NCI-H1092 (cell line): ENCODE measurements around the gene NTS.

ENCODE experiments used
- DNase-seq: peaks from one replicate; lab custom pipeline; 2025; lab: John Stamatoyannopoulos, UW

The NTS gene, protein sequence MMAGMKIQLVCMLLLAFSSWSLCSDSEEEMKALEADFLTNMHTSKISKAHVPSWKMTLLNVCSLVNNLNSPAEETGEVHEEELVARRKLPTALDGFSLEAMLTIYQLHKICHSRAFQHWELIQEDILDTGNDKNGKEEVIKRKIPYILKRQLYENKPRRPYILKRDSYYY

DNA sequence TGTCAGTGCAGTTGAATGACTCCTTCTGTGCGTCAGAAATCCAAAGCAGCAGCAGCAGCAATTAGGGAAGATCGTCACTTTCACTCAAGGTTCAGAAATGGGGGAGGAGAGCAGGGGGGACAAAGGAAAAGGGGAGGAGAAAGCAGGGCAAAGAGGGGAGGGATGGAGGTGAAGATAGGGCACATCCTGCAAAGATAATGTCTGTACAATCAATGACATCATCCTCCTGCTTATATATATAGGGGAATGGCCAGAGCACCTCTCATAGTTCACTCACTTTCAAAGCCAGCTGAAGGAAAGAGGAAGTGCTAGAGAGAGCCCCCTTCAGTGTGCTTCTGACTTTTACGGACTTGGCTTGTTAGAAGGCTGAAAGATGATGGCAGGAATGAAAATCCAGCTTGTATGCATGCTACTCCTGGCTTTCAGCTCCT, at the start of gene NTS:
TSS of gene NTS (plus strand) at position 265 of the 431 bp plus-strand sequence. CDS start at position 374, 109 bp downstream.
- DNase-seq = no peak

DNA sequence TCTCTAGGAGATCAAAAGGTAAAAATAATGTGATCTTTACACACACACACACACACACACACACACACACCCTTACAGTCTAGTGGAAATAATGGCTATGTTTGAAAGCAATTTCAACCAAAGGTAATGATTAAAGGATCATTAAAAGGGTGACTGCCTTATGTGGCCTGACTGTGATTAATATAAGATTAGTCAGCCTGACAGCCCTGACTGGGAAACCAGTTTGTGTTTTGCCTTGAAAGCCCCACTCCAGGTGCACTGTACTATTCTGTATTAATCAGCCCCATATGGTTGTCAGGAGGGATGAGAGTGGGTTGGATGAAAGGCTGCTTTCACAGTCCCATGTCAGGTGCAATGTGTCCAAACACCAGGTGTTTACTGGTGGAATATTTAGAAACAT, 48.3 kb upstream of the NTS start:
- DNase-seq = no peak

DNA sequence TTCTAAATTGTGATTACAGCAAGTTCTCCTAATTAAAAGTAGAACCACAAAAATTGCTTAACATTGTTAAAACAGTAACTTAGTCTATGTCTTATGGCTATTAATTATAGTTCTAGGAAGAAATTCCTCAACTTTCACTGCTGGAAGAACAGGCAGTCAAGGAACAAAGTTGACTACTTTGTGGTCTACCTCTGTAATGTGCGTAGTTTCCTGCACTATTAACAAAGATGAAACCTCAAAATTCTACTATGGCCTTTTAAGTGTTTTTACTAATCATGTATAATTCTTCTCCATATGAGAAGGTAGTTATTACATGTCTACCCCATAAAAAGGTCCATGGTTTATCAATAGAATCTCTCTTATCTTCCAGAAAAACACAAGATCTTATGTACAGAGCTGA, 45.5 kb upstream of the NTS start:
- no peak for DNase-seq

DNA sequence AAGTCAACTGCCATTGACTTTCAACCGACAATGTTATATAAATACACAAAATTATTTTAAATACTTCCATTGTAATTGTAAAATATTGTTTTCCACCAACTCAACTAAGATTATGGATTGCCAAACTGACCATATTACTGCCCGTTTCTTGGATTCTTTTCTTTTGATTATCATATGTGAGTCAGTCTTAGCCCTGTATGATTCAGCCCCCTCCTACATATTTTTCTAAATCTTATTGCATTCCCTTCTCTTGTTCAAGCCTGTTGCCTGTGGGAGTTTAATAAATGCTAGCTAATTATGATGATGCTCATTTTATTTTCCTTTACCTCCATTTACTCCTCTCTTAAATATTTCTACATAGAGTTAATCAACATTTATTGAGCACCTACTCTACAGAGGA, 44.7 kb upstream of the NTS start:
- DNase-seq = no peak

DNA sequence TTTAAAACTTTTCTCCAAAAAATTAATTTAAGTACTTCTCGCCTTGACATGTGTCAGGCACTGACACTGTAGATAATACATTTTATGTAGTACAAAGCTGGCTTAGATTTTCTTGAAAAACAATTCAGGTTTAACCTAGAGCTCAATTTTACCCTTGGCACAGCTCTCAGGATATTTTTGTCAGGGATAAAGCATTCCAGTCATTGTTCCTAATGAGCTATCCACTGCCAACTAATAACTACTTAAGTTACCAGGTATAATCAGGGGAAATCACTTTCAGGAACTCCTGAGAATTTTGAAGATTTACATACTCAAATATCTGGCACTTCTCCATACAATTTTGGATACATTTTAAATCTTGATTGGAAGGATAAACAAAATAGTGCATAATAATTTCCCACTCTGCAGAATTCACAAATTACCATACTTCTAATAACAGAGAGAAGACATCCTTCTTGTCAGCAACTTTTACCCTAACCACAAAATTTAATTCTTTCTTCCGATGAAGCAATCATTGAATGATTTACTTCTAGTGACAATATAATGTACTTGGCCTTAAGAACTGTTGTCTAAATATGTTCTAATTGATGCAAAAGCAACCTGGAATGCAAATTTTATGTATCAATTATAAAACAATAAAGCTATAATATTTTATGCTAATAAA, 42.6 kb upstream of the NTS start:
- DNase-seq = no peak

DNA sequence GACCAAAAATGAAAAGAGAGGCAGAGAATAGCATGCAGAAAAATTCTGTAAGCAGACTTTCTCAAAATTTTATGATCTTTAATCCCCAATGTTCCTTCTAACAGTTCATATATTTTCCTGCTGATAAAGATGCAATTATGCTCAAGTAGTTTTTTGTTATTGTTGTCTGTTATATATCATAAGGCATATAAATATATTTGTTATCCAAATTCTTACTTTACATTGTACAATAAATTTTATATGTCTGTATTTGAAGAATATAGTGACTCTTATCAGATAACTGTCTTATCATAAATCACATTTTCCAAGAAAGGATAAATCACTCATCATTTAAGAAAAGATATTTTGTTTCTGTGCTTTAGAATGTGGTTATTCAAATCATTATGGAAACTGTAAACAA, 40.5 kb upstream of the NTS start:
- no peak for DNase-seq

DNA sequence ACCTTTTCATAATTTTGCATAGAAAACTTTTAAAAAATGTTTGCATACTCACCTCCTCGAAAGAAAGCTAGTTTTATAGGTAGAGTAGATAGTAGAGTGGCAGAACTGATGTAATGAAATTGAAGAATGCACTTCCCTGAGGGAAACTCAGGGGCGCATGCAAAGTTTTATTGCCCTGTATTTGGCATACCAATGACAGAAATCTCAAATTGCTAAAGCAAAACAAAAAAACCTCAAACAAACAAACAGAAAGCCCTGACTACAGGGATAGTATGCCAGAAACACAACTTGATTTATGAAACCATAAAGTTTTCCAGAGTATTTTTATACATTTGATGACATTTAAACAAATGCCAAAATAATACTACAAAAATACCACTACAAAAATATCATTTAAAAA, 39.7 kb upstream of the NTS start:
- DNase-seq = no peak

DNA sequence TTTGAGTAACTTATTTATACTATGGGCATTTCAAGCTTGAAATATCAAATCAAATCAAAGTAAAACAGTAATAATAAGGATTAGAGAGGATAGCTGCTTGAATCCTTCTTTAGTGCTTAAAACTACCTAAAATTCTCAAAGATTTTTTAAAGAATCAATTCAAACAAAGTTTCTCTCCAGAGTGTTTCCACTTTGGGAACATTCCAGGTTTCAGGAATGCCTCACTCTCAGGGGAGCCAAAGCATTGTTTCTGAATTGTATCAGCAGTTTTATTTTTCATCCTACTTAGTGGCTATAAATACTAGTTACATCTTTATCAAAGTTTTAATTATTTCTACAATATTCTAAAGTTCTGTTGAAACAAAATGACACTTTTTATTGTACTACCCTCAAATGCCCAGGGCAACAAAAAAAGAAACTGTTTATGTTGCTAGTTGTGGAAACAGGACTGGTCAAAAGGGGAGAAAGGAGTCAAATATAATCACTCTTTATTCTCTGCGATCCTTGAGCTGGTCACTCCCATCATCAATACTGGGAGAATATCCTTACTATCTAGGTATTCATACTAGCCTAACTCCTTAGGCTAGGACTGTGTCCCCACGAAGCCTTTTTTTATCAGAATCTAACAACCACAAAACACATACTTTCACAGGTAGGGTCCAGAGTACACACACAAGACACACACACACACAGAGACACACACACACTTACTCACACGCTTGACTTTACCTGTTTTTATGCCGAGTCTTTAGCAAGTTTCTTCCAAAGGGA, 38.5 kb upstream of the NTS start:
- DNase-seq = no peak

DNA sequence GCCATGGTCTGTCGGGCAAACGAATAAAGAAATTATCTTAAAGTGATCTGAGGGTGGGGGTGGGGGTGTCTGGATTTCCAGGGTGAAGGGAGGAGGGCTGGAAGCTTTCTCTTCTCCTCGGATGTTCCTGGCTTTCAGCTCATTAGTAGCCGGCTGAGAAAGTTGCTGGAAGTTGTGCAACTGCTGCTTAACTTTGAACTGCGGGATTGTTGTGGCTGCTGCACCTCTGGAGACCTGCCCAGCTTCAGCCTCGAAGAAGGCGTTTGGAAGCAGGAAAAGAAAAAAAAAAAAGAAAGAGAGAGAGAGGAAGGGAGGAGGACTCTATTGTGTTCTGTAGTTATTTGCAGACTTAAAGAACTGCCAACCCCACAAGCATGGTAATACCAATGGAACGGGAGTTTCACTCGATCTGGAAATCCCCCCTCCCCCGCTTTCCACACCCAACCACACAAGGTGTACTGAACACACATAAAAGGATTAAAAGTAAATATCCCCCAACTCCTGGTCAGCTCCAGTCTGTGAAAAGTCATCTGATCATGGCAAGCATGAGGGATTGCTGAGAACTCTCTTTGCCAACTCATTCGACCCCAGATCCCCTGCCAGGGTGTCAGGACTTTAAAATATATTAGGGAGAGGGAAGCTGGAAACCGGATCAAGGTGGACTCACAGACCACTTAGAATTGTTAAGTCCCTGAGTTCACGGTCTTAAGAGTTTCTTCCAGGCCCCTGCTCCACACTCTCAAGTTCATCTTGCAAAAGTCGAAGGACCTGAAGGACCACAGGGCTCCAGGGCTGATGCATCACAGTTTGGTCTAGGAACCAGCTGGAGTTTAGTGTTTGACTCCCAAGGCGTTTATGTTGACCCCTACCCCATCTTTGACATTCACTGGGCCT, 37.7 kb upstream of the NTS start, which contains the start of gene RASSF9:
TSS of gene RASSF9 (minus strand) at position 213 of the 894 bp plus-strand sequence. CDS start at position 5, 208 bp downstream.
- no peak for DNase-seq

DNA sequence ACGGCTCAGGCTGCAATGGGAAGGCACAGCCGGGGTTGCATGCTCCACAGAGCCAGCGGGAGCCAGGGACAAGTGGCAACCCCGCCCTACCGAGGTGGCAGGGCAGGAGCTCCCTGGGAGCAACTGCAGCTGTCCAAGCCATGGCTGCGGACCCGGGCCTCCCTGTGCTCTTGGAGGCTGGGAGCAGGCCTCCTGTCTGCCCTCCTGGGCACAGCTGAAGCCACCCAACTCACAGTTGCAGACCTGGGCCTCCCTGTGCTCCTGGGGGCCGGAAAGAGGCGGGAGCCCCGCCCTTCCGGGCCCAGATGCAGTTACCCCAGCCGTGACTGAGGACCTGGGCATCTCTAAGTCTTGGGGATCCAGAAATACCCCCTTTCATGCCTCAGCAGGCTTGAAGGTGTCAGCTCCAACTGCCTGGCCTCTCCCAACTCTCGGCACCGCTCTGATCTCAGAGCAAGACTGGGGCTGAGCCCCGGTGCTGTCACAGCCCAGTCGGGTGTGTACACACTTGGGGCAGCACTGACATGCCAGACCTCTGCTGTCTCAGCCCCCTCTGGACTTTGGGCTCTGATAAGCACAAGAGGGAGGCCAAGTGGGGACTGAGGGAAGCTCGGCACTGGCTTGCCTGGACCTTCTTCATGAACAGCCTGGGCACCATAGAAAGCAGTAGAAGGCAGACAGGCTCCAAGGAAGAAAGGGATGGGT, 30.3 kb upstream of the NTS start:
- DNase-seq = no peak

DNA sequence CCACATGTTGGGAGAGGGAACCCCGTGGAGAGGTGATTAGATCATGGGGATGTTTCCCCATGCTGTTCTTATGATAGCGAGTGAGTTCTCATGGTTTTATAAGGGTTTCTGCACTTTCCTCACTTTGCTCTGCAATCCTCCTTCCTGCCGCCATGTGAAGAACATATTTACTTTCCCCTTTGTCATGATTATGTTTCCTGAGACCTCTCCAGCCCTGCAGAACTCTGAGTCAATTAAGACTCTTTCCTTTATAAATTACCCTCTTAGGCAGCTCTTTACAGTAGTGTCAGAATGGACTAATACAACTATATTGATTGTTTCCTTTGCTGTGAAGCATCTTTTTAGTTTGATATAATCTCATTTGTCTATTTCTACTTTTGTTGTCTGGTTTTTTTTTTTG, 24.8 kb upstream of the NTS start:
- no peak for DNase-seq

DNA sequence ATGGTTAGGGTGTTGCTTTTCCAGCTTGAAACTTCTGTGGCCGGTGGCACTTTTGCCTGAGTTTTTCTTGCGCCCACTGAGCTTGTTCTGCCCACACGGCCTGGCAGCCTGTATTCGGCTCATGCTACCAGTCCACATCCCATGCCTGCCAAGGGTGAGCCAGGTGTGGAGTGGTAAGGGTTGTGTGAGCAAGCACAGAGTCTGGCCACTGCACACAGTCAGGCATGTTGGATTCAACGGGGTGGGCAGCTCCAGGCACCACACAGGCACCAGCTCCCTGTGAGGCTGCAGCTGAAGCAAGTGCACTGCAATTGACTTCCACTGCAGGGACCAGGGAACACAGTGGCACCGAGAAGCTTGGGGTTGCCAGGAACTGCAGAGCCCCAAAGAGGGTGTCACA, 18.8 kb upstream of the NTS start:
- no peak for DNase-seq

DNA sequence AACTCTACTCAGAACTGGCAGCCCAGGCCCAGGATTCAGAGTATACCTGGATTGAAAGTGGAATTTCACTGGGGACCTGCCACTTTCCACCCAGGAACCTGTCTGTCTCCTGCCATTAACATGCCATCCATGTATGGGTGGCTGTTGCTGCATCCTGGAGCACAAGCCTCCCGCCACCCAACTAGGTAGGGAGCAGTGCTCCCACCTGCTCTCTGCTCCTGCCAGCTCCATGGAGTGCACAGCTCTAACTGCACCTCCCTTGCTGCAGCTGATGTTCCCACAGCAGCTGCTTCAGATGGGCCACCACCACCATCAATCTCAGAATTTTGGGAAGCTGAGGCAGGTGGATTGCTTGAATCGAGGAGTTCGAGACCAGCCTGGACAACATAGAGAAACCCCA, 17.1 kb upstream of the NTS start:
- no peak for DNase-seq

DNA sequence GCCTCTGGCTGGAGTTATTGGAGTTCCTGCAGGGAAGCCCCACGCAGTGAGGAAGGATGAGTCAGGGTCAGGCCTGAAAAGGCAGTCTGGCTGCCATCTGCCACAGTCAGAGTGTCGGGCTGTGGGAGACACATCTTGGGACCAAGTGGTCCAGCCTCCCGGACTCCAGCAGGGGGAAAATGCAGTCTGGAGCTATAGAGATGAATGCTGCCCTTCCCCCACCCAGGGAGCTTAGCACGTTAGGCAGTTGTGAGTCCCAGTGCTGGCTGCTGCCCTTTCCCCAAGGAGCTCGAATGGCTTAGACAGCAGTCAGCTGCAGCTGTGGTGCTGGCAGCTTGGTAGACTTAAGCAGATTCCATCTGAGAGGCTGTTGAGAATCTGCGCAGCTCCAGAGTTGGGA, 8.2 kb upstream of the NTS start:
- no peak for DNase-seq

DNA sequence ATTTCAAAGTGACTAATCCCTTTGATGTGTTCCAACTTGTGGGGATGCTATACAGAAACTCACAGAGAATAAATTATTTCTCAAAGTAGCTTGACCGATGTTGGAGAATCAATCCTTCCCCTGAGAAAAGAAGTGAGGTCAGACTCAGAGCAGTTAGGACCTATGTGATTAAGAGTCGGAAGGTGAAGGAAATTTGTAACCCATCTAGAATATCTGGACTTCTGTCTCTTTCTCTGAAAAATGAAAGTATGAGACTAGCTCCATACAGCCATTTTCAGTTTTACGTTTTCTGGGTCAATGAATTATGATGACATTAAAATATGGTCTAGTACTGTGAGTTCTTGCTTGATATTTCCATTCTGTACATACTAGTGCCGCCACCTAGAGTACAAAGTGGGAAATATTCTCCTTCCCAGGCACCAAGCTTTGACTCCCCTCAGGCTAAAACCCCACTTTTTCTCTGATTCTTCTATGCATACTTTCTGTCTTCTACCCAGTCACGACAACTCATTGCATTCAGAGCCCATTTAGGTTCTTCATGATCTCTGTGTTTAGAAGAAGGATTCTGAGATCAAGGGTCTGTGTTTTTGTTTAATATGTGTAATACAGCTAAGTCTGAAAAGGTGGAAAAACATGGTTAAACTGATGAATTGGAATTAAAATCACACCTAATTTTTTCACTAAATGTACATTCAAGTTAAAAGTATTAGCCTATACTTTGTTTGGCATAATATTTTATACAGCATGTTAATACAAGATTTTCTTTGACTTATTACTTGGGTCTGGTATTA, 6.9 kb upstream of the NTS start:
- DNase-seq = peak; percentile 26

DNA sequence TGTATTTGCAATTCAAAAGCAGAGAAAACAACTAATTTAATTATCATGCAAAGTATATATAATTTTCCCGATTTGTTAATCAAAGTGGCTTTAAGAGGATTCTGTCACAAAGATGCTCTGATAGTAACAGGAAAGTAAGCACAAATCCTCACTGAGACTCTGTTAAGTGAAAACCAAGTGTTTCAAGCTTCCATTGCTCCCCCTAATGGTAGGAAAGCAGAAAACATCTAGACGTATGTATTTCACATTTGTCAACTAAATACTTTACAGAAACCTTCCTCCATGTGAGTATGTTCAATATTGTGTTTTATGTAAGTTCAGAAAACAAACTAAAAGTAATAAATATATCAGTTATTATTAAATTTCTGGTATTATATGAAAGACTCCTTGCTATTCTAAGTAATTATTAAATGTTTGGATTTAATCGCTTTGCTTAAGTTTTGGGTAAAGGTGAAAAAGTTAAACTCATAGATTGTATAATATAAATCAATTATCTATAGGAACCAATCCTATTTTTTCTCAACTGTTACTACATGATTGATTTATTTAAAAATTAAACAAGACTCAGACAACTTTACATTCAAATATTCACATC, 1.5 kb upstream of the NTS start:
- DNase-seq = peak; percentile 22

DNA sequence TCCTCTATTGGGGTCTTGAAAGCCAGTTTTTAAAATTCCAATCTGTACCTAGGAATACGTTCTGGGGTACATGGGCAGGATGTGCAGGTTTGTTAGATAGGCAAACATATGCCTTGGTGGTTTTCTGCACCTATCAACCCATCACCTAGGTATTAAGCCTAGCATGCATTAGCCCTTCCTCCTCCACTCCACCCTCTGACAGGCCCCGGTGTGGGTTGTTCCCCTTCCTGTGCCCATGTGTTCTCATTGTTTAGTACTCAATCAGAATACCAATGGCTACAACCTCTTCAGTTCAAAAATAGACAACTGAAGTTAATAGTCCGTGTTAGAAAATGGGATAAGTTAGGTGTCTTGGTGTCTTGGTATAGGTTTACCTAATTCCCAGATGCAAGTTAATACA, 3.4 kb downstream of the NTS start:
- DNase-seq = no peak

DNA sequence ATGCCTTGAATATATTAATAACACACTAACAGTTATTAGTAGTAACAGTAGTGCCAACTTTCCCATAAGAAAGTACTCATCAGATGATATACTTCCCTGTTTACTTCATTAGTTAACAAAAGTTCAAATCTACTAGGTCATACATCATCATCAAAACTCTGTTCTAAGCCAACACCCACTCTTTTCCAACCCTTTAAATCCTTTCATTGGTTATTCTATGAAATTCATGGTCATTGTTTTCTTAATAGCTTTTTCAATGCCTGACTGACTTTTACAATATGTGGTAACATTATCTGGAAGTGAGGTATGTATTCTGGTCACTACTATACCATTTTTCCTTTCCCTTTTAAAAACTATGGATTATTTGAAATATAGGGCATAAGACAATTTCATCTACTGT, 9.7 kb downstream of the NTS start:
- DNase-seq = no peak

DNA sequence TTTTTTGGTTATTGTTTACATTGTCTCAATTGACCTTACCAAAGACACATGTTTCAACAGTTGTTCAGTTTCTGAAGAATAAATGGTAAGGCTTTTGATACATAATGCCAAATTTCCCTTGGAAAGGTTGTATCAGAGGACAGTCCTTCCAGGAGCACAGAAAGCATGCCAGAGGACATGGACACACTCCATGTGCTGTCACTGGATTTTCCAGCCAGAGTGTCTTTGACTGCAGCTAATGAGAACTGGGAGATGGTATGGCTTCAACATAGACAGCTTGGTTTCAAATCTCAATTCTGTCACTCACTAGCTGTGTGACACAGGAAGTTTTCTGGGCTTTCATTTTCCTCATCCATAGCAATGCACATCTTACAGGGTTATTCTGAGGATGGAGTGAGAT, 20.6 kb downstream of the NTS start:
- no peak for DNase-seq

DNA sequence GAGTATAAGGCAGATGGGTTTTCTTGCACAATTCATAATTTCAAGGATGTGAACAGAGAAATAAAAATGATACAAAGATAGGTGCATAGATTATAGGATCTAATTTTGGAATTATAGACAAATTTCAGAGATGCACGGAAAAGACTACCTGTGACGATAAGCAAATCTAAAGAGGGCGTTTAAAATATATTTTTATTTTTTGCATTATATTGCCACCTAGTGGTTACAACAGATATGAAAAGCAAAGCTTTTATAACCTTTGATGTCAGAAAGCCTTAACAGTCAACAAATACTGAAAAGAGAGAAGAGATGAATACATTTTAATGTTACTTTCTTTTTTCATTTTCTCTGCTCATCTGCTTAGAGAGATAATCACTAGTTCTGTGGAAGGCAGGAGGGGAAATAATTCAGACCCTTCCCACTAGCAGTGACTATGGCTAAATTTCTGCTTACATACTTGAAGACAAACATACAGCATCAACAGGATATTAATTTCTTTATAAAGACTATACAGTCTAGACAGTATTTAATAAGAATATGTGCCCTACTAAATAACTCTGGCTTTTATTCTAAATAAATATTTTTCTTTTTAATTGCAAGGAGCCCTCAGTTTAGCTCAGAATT, 46.3 kb downstream of the NTS start:
- DNase-seq = peak; percentile 1
